Mucosa of descending colon (tissue), 3 donors: ENCODE measurements around the gene GMDS. TPM values are rescaled to one million over a fixed set of nuclear protein-coding genes. Genes with fewer than 3 reads are reported as not detected.

Experiments used
- ATAC-seq: fragments of 200-7000 bp; cut with Tn5 transposase; one replicate; pipeline ENCODE4 v1.9.1; 2020; ENCODE audit warnings: mild to moderate bottlenecking, moderate library complexity
- DNase-seq, 3 donors: peaks; one replicate each; pipeline ENCODE4 v3.0.0-alpha.2; 2020
- H3K36me3 ChIP-seq: fragments of 200-600 bp; one replicate; pipeline ENCODE4 v1.8.0; 2021; ENCODE audit warnings: low read depth, mild to moderate bottlenecking
- H3K4me1 ChIP-seq: fragments of 200-600 bp; one replicate; pipeline ENCODE4 v1.8.0; 2021; ENCODE audit warnings: low read depth, mild to moderate bottlenecking
- H3K4me3 ChIP-seq: fragments of 200-600 bp; one replicate; pipeline ENCODE4 v1.8.0; 2021; ENCODE audit warnings: mild to moderate bottlenecking
- H3K9me3 ChIP-seq: fragments of 200-600 bp; one replicate; pipeline ENCODE4 v1.8.0; 2021; ENCODE audit warnings: mild to moderate bottlenecking
- intact Hi-C, 2 donors: fragments of 100-400 bp; cut with DNase I in 1 of 2; cut with micrococcal nuclease in 1 of 2; formaldehyde crosslinking; loops; one replicate each; pipeline versions ENCODE4 v1.11.0 to v1.11.1; 2022; cut with DNase I, micrococcal nuclease
- total RNA-seq, 3 donors: library from RNA; stranded (reverse); fragmentation: NEBNext Ultra II Directional in 2 of 3; extraction: Animal tissue kit (Norgen Biotek cat#: 25700) in 2 of 3; gene quantifications; one replicate each; pipeline versions ENCODE4 v1.2.1 to v1.2.4, GENCODE V29; 2021 to 2023
- TF ChIP-seq, protein P1 (sequence below): fragments of 200-600 bp; IDR thresholded peaks from one replicate; pipeline ENCODE4 v1.8.0; 2022; ENCODE audit warnings: antibody characterized with exemption, mild to moderate bottlenecking
- donor health status: DM: no; HTN: no; CAD: no; lungs with moderate emphysema.
- donor health status: DM: no; HTN: no; CAD: no.
- donor health status: DM: no; HTN: yes; CAD: no.

The GMDS gene
- total RNA-seq, 3 donors from 2014 or later, result 68.0 to 228 (median 135) TPM

DNA sequence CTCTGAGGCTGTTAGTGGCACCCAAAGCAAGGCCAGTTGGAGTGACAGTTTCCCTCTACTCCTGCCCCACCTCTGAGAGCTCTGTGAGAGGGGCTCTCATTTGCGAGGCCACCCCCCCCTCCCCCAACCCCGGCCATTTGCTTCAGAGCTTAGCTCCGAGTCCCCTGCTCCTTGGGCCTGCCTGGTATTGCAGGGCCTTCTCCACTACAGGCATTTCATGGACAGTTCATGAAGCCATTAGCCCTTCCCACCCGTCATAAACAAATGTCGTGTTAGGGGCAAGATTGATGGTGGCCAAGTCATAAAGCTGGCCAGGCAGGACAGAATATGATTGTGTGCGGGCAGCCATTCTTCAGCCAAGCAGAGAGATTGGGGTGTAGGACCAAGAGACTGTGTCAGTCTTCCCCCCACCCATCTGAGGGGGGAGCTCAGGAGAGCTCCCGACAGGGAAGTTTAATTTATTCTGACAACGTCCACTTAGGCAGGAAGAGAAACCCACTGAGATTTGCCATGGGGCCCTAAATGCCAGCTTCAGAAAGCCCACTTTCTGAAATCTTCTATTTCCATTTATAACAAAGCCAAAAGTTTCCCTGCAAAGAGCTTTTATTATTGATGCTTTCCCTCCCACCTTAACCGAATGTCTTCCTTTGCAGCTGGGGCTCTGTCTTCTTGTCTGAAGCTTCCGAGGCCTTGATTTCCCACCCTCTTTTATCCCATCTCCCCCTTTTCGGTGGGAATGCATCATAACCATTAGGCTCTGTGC, 628.5 kb downstream of the GMDS start:
- Histone ChIP-seq H3K36me3 (no peaks in the 10 kb centered on the region), H3K4me3 (no peak overlapping the region), H3K9me3 (no peaks in the 10 kb centered on the region), H3K4me1 (peaks cover 25% of the 10 kb centered on the region)
- intact Hi-C loops, result no loop called here
- ATAC-seq (no peak), DNase-seq (no peak)
- TF ChIP-seq, protein P1, sequence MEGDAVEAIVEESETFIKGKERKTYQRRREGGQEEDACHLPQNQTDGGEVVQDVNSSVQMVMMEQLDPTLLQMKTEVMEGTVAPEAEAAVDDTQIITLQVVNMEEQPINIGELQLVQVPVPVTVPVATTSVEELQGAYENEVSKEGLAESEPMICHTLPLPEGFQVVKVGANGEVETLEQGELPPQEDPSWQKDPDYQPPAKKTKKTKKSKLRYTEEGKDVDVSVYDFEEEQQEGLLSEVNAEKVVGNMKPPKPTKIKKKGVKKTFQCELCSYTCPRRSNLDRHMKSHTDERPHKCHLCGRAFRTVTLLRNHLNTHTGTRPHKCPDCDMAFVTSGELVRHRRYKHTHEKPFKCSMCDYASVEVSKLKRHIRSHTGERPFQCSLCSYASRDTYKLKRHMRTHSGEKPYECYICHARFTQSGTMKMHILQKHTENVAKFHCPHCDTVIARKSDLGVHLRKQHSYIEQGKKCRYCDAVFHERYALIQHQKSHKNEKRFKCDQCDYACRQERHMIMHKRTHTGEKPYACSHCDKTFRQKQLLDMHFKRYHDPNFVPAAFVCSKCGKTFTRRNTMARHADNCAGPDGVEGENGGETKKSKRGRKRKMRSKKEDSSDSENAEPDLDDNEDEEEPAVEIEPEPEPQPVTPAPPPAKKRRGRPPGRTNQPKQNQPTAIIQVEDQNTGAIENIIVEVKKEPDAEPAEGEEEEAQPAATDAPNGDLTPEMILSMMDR, result no peak

DNA sequence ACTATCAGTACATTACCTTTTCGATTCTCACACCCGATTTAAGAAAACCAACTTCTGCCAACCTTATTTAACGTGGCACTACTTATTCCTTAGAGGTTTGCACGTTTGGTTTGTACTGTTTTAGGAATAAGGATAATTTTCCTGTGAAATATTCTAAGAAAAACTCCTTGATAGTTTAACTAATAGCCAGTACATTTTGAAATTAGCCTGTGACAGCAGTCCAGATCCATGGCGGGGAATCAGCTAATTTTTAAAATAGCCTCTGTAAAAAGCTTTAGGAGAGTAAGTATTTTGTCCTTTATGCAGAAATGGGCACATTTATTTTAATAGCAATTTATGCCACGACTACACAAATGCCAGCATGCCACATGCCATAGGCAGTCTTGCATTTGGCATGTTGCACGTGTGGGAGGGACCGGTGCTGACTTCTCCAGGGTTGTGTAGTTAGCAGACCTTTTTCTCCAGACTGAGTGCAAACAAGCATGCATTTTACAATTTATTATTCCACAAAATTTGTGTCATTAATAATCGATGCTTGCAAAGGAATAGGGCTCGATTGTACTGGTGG, 629.5 kb downstream of the GMDS start:
- H3K36me3 ChIP-seq, result no peaks in the 10 kb centered on the region
- no peak for DNase-seq
- no peak for ATAC-seq
- peaks cover 32% of the 10 kb centered on the region for H3K4me1 ChIP-seq
- TF ChIP-seq, protein P1, result no peak
- no peak overlapping the region for H3K4me3 ChIP-seq
- intact Hi-C loops, result no loop called here
- no peaks in the 10 kb centered on the region for H3K9me3 ChIP-seq

DNA sequence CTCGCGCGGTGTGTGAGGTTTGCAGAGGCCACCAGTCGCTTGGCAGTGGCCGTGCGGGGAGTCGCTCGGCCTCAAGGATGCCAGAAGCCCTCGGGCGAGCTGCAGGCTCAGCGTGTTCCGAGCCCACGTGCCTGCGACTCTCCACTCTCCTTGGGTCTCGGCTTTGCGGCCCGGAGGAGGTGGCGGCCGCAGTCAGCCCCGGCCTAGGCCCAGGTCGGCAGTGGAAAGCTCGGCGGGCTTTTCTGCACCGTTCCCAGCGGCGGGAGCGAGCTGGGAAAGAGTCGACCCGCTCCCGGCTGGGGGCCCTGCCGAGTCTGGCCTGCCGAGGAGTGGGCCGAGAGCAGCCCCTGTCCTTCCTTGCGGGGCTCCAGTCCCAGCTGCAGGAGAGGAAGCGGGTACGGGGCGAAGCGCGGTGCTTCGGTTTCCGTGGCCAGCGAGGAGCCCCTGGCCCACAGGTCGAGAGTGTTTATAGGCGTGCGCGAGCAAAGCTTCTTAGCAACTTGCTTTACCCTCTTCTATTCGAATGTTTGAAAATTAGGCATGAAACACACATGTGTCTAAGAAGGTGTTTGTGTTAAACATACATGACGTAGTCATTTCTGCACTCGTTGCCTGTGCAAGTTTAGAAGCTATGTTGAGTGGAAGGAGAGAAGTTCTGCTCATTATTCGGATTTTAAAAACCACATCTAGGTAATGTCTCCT, 630.1 kb downstream of the GMDS start:
- intact Hi-C loops, result no loop called here
- Histone ChIP-seq H3K4me1 (peaks cover 38% of the 10 kb centered on the region), H3K36me3 (no peaks in the 10 kb centered on the region), H3K4me3 (no peak overlapping the region), H3K9me3 (no peaks in the 10 kb centered on the region)
- ATAC-seq (no peak), DNase-seq (no peak)
- TF ChIP-seq, protein P1, result no peak

DNA sequence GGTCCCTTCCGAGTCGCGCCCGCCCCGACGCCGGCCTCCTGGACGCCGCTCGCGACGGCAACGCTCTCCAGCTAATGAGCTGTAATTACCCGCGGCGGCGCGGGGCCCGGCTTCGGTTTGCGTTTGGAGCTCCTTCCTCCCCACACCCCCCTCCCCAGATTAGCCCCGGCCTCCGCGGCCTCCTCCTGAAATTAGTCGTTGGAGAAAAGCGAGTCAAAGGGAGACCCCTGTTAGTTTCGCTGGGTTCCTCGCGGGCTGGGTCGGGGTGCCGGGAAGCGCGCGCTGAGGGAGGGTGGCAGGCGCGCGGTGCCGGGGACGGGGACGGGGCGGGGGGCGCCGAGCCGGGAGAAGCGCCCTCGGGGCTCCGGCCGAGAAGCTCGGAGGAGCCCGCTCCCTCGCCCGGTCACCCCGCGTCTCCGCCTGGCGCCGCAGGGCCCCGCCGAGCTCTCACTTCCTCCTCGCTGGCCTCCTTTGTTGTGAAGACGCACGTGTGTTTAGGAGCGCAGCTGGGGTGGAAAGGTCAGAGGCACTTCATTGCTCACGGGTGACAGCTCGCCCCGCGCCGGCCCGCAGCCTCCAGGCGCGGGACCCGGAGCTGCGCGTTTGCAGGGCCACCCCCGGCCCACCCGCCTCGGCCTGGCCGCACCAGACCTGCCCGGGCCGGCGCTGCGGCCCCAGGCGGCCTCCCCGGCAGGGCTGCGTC, 630.8 kb downstream of the GMDS start:
- intact Hi-C loops, result no loop called here
- TF ChIP-seq, protein P1, result no peak
- Histone ChIP-seq H3K4me1 (peaks cover 32% of the 10 kb centered on the region), H3K4me3 (no peak overlapping the region), H3K9me3 (no peaks in the 10 kb centered on the region), H3K36me3 (no peaks in the 10 kb centered on the region)
- peak in 2 of 3 donors; percentile 41 to 63 for DNase-seq
- peak; percentile 57 for ATAC-seq

GRCh38 chr6:1613688-1614447, 631.5 kb downstream of the GMDS start:
- ATAC-seq, result peak; percentile 39
- no peak for DNase-seq

More at GRCh38 chr6:1613688-1614447, 631.5 kb downstream of the GMDS start:
- TF ChIP-seq, protein P1, result no peak
- no peak overlapping the region for H3K4me3 ChIP-seq
- intact Hi-C loops, result no loop called here
- H3K4me1 ChIP-seq, result peaks cover 38% of the 10 kb centered on the region
- H3K9me3 ChIP-seq, result no peaks in the 10 kb centered on the region
- H3K36me3 ChIP-seq, result no peaks in the 10 kb centered on the region
